K562 (cell line): Measurements from ENCODE around the gene SLC24A3. TPM values are rescaled to one million over a fixed set of nuclear protein-coding genes. Genes with fewer than 3 reads are reported as not detected.

Experiments
- ATAC-seq: fragments of 200-7000 bp; cut with Tn5 transposase; 3 replicates; pipeline ENCODE4 v1.9.1; 2020; ENCODE audit warnings: moderate library complexity
- BruUV-seq: library from RNA; stranded (reverse); fragments of 400-500 nt; replicated peaks from 2 replicates; lab custom pipeline; 2021; lab: Mats Ljungman, UMichigan
- CTCF ChIA-PET: fragments of 300-600 bp; formaldehyde crosslinking; extraction: SDS; loops from one replicate; lab custom pipeline; 2021; ENCODE audit warnings: low intra/inter-chr PET ratio; lab: Yijun Ruan, JAX
- POLR2A ChIA-PET: fragments of 300-600, 350-650 bp; sonication (Branson Sonifier 250); formaldehyde crosslinking; extraction: SDS; loops from one replicate; lab custom pipeline; 2021; ENCODE audit warnings: antibody characterized with exemption, inconsistent platforms; lab: Yijun Ruan, JAX
- DNase-seq, 4 experiments: peaks; one replicate each; pipeline versions ENCODE4 v3.0.0 to v3.0.0-alpha.2; 2011 to 2018; ENCODE audit warnings: low spot score in 3 of 4, mixed read lengths in 3 of 4; ENCODE audit errors: extremely low read depth in 1 of 4
- FAIRE-seq: peaks from 2 replicates; lab custom pipeline; 2011; peaks lifted over from hg19 to GRCh38; lab: Jason Lieb, UNC
- H2AFZ ChIP-seq: 2 replicates; pipeline ENCODE4 v1.6.0; 2011; ENCODE audit warnings: low read depth, low read length, control low read depth, inconsistent platforms
- H3K27ac ChIP-seq: fragments of 200-600 bp; 3 replicates; pipeline ENCODE4 v1.8.0; 2011; ENCODE audit warnings: low read depth, mild to moderate bottlenecking, control low read depth, inconsistent platforms, low read length, moderate library complexity, mixed read lengths; ENCODE audit errors: extremely low read depth
- H3K27me3 ChIP-seq, 2 experiments: fragments of 300-600 bp in 1 of 2; 2 replicates in 1 of 2; 3 replicates in 1 of 2; pipeline versions ENCODE4 v1.6.0 to v1.8.0; 2011; ENCODE audit warnings: inconsistent platforms in 2 of 2, low read length in 2 of 2, mild to moderate bottlenecking in 1 of 2, mixed read lengths in 1 of 2, moderate library complexity in 1 of 2; ENCODE audit not compliant: control insufficient read depth in 2 of 2, insufficient read depth in 2 of 2
- H3K36me3 ChIP-seq: fragments of 300-600 bp; 3 replicates; pipeline ENCODE4 v1.8.0; 2011; ENCODE audit warnings: mild to moderate bottlenecking, low read length, inconsistent platforms; ENCODE audit not compliant: control insufficient read depth, insufficient read depth
- H3K4me1 ChIP-seq, 2 experiments: fragments of 200-600 bp in 1 of 2; replicated peaks in 1 of 2; 2 replicates in 1 of 2; 3 replicates in 1 of 2; pipeline versions ENCODE4 v1.5.1 to v1.8.0; 2011; ENCODE audit warnings: inconsistent platforms in 2 of 2, low read length in 2 of 2, mild to moderate bottlenecking in 1 of 2, mixed read lengths in 1 of 2, moderate library complexity in 1 of 2; ENCODE audit not compliant: control insufficient read depth in 2 of 2, insufficient read depth in 2 of 2
- H3K4me2 ChIP-seq: 2 replicates; pipeline ENCODE4 v1.6.1; 2011; ENCODE audit warnings: low read length, control low read depth, inconsistent platforms, mixed read lengths; ENCODE audit not compliant: insufficient read depth
- H3K4me3 ChIP-seq: fragments of 200-600 bp; sonication (generic), shearing (Covaris generic); 2 replicates; pipeline ENCODE4 v1.5.1; 2016; ENCODE audit warnings: control low read depth, inconsistent platforms
- H3K79me2 ChIP-seq: fragments of 200-600 bp; 3 replicates; pipeline ENCODE4 v1.8.0; 2011; ENCODE audit warnings: low read length, inconsistent platforms; ENCODE audit not compliant: control insufficient read depth, insufficient read depth
- H3K9ac ChIP-seq, 2 experiments: 2 replicates each; pipeline versions ENCODE4 v1.6.0 to v1.6.1; 2011; ENCODE audit warnings: low read depth in 2 of 2, low read length in 2 of 2, control low read depth in 1 of 2, inconsistent platforms in 1 of 2, mild to moderate bottlenecking in 1 of 2, mixed read lengths in 1 of 2; ENCODE audit not compliant: insufficient read depth in 1 of 2
- H3K9me1 ChIP-seq: one replicate; pipeline ENCODE4 v1.6.0; 2011; ENCODE audit warnings: inconsistent platforms, mild to moderate bottlenecking, low read length, moderate library complexity; ENCODE audit not compliant: control insufficient read depth, insufficient read depth
- H3K9me3 ChIP-seq: replicated peaks from 2 replicates; pipeline ENCODE4 v1.5.1; 2011; ENCODE audit warnings: low read depth, low read length, inconsistent platforms; ENCODE audit not compliant: control insufficient read depth, insufficient read depth
- H4K20me1 ChIP-seq: replicated peaks from 2 replicates; pipeline ENCODE4 v1.6.1; 2011; ENCODE audit warnings: low read length, inconsistent platforms, mixed read lengths; ENCODE audit not compliant: control insufficient read depth, insufficient read depth
- CREM ChIP-seq: IDR thresholded peaks from 2 replicates; pipeline ENCODE4 v1.6.1; 2014; ENCODE audit warnings: antibody characterized with exemption, low read depth
- CTCF ChIP-seq, 3 experiments: IDR thresholded peaks in 2 of 3; conservative IDR thresholded peaks in 1 of 3; 2 replicates each; pipeline ENCODE4 v1.5.1; 2011 to 2012; ENCODE audit warnings: low read length in 3 of 3, mild to moderate bottlenecking in 3 of 3, control low read depth in 2 of 3, improper control_type of control experiment in 1 of 3, inconsistent platforms in 1 of 3, low read depth in 1 of 3, mixed read lengths in 1 of 3, moderate library complexity in 1 of 3; ENCODE audit not compliant: insufficient read depth in 2 of 3
- ETV1 ChIP-seq: fragments of 450-650 bp; conservative IDR thresholded peaks from 2 replicates; pipeline ENCODE4 v1.6.1; 2016; ENCODE audit warnings: missing genetic modification characterization, control low read depth, low read depth, missing compliant biosample characterization
- GATA2 ChIP-seq: sonication (generic); formaldehyde crosslinking; IDR thresholded peaks from 2 replicates; pipeline ENCODE4 v1.4.0; 2020; ENCODE audit warnings: mild to moderate bottlenecking, missing genetic modification reagents
- HMGXB4 ChIP-seq: sonication (generic); formaldehyde crosslinking; IDR thresholded peaks from 2 replicates; pipeline ENCODE4 v1.8.1; 2023; ENCODE audit warnings: mild to moderate bottlenecking, missing genetic modification reagents
- SMARCA4 ChIP-seq: fragments of 450-650 bp; IDR thresholded peaks from 2 replicates; pipeline ENCODE4 v1.6.1; 2016
- WGBS: fragments of 100-300 bp; shearing (Covaris generic); methylation state at CpG from one replicate; pipeline ENCODE4 v1.1.6; 2016; ENCODE audit warnings: low coverage, mixed read lengths; ENCODE audit not compliant: insufficient coverage; ENCODE audit errors: missing lambda C conversion rate; 5-methylcytosine and 5-hydroxymethylcytosine counted together
- in situ Hi-C: fragments of 300-500 bp; cut with MboI; formaldehyde crosslinking; loops from 4 replicates; pipeline ENCODE4 v1.15.0; 2018; ENCODE audit warnings: inconsistent platforms, mixed read lengths
- intact Hi-C: fragments of 100-400 bp; cut with micrococcal nuclease; formaldehyde crosslinking; loops from 2 replicates; pipeline ENCODE4 v1.14.2; 2022
- polyA plus RNA-seq, 8 experiments: library from polyadenylated mRNA; depleted of rRNA in 4 of 8; stranded (reverse) in 5 of 8; unstranded in 3 of 8; fragments of >200 nt; fragmentation: Nextera tagmentation in 2 of 8; fragmentation: Illumina TruSeq in 1 of 8; extraction: Ambion mirVana in 2 of 8; extraction: Trizol in 1 of 8; gene quantifications; 2 replicates each; pipeline versions ENCODE4 v1.2.1 to v1.2.3, GENCODE V29; 2011 to 2014; ENCODE audit warnings: inconsistent platforms in 1 of 8, missing spikeins in 1 of 8
- total RNA-seq, 7 experiments: library from RNA; depleted of rRNA in 6 of 7; stranded (reverse); fragments of >200 nt in 6 of 7; fragmentation: Illumina TruSeq in 2 of 7; extraction: Trizol in 2 of 7; gene quantifications; 2 replicates each; pipeline versions ENCODE4 v1.2.1 to v1.2.3, GENCODE V29; 2011 to 2021; ENCODE audit warnings: low replicate concordance in 1 of 7

The SLC24A3 gene
- total and polyA plus RNA-seq, 9 of the 15 experiments (the other 6 are each of a cell fraction or from before 2014, with no cell fraction given), result not detected

DNA sequence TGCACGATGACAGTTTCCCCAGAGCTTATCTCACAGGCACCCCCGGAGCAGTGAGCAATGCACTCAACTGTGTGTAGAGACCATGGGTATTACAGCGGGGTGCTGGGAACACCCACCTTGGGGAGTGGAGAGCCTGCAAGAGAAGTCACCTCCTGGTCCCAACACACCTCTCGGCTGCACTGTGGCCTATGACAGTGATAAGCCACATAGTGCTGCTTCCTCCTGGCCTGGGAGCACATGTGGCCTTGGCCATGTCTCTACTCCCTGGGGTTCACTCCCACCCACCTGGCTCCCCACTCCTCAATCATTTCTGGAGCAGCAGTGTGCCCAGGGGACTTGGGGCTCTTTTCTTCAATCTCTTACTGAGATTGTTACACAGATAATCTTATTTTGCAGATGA, 77.0 kb downstream of the SLC24A3 start:
- WGBS, result 2% methylated on average over 4 of the region's 4 CpGs
- H3K79me2 ChIP-seq, result no peaks in the 10 kb centered on the region
- ChIA-PET CTCF (no interaction called here), POLR2A (no interaction called here)
- no peak overlapping the region for H3K27ac ChIP-seq
- no peak overlapping the region for H3K4me3 ChIP-seq
- no peaks in the 10 kb centered on the region for H3K4me1 ChIP-seq
- no peak overlapping the region for H3K4me2 ChIP-seq
- ATAC-seq (no peak), DNase-seq (no peak), FAIRE-seq (no peak)
- no peaks in the 10 kb centered on the region for H3K36me3 ChIP-seq
- in situ Hi-C loops, result no loop called here
- no peak overlapping the region for H2AFZ ChIP-seq
- no peaks in the 10 kb centered on the region for H3K9me1 ChIP-seq
- no peaks in the 10 kb centered on the region for H4K20me1 ChIP-seq
- no peak for TF ChIP-seq CTCF (IDR thresholded peaks at IDR 0.05 in 2 of 3, conservative IDR thresholded peaks at IDR 0.05 in 1 of 3; ENCODE audit: insufficient read depth in 2 of 3, low read depth in 1 of 3, low read length in 3 of 3)
- no peak for TF ChIP-seq HMGXB4 (CRISPR knock-in tag)
- TF ChIP-seq GATA2 (CRISPR knock-in tag), result no peak
- TF ChIP-seq SMARCA4, result no peak
- no peak for TF ChIP-seq ETV1 (tag)
- no peak for TF ChIP-seq CREM
- no peaks in the 10 kb centered on the region for H3K9me3 ChIP-seq
- BruUV-seq, result no TSS peak
- intact Hi-C loops, result no loop called here
- no peak overlapping the region for H3K9ac ChIP-seq
- H3K27me3 ChIP-seq, result no peaks in the 10 kb centered on the region
